Endothelial cell of umbilical vein (primary cell): ENCODE results near the gene CNN1. TPM values are rescaled to one million over a fixed set of nuclear protein-coding genes. Genes with fewer than 3 reads are reported as not detected.
"Not testable (repeated sequence)": the region's sequence is repeated elsewhere in the genome, so short reads cannot be mapped to it uniquely, and the experiment has no call there.

Experiments
- BruUV-seq: library from RNA; stranded (reverse); fragments of 400-500 nt; replicated peaks from 2 replicates; lab custom pipeline; 2021; lab: Mats Ljungman, UMichigan
- CTCF ChIA-PET: fragments of 300-600, 350-600 bp; sonication (Branson Sonifier 250); formaldehyde crosslinking; loops from one replicate; lab custom pipeline; 2021; ENCODE audit warnings: antibody characterized with exemption, inconsistent platforms; lab: Charles Lee
- POLR2A ChIA-PET: fragments of 300-600, 350-600 bp; sonication (Branson Sonifier 250); formaldehyde crosslinking; loops from one replicate; lab custom pipeline; 2021; ENCODE audit warnings: antibody characterized with exemption, inconsistent platforms; lab: Charles Lee
- DNase-seq: peaks from one replicate; pipeline ENCODE4 v3.0.0-alpha.2; 2011; ENCODE audit warnings: low read depth, low spot score
- FAIRE-seq: peaks from 2 replicates; lab custom pipeline; 2011; peaks lifted over from hg19 to GRCh38; lab: Jason Lieb, UNC
- H2AFZ ChIP-seq: 2 replicates; pipeline ENCODE4 v1.6.0; 2012; ENCODE audit warnings: low read depth, low read length, control low read depth, inconsistent platforms
- H3K27ac ChIP-seq: 2 replicates; pipeline ENCODE4 v1.5.1; 2011; ENCODE audit warnings: low read depth, mild to moderate bottlenecking, control low read depth, low read length, moderate library complexity; ENCODE audit not compliant: insufficient read depth
- H3K27me3 ChIP-seq, 2 experiments: 2 replicates each; pipeline versions ENCODE4 v1.6.0 to v1.6.1; 2011; ENCODE audit warnings: low read length in 2 of 2, mixed read lengths in 1 of 2; ENCODE audit not compliant: control insufficient read depth in 2 of 2, insufficient read depth in 2 of 2
- H3K36me3 ChIP-seq, 2 experiments: 2 replicates in 1 of 2; 3 replicates in 1 of 2; pipeline ENCODE4 v1.5.1; 2011; ENCODE audit warnings: low read length in 2 of 2, mild to moderate bottlenecking in 1 of 2, moderate library complexity in 1 of 2; ENCODE audit not compliant: control insufficient read depth in 2 of 2, insufficient read depth in 2 of 2; ENCODE audit errors: extremely low read depth in 1 of 2
- H3K4me1 ChIP-seq: 3 replicates; pipeline ENCODE4 v1.5.1; 2011; ENCODE audit warnings: mild to moderate bottlenecking, low read length; ENCODE audit not compliant: control insufficient read depth, insufficient read depth; ENCODE audit errors: extremely low read depth
- H3K4me2 ChIP-seq: 2 replicates; pipeline ENCODE4 v1.6.1; 2011; ENCODE audit warnings: low read length, control low read depth, mixed read lengths; ENCODE audit not compliant: insufficient read depth
- H3K4me3 ChIP-seq, 3 experiments: fragments of 200-600 bp in 1 of 3; sonication (generic), shearing (Covaris generic) in 1 of 3; replicated peaks in 1 of 3; 2 replicates each; pipeline ENCODE4 v1.5.1; 2011 to 2016; ENCODE audit warnings: control low read depth in 3 of 3, low read length in 3 of 3, mild to moderate bottlenecking in 2 of 3, inconsistent platforms in 1 of 3, low read depth in 1 of 3, moderate library complexity in 1 of 3; ENCODE audit not compliant: insufficient read depth in 1 of 3
- H3K79me2 ChIP-seq: 2 replicates; pipeline ENCODE4 v1.6.0; 2012; ENCODE audit warnings: low read length, inconsistent platforms; ENCODE audit not compliant: control insufficient read depth, insufficient read depth
- H3K9ac ChIP-seq: replicated peaks from 2 replicates; pipeline ENCODE3; 2011; ENCODE audit warnings: low read length, control low read depth; ENCODE audit not compliant: insufficient read depth; ENCODE audit errors: extremely low read depth
- H3K9me1 ChIP-seq: replicated peaks from 3 replicates; pipeline ENCODE4 v1.6.0; 2011; ENCODE audit warnings: mild to moderate bottlenecking, low read length; ENCODE audit not compliant: control insufficient read depth, insufficient read depth; ENCODE audit errors: extremely low read depth
- H3K9me3 ChIP-seq: replicated peaks from 2 replicates; pipeline ENCODE4 v1.5.1; 2012; ENCODE audit warnings: low read length, inconsistent platforms; ENCODE audit not compliant: control insufficient read depth, insufficient read depth
- H4K20me1 ChIP-seq: replicated peaks from 2 replicates; pipeline ENCODE3; 2011; ENCODE audit warnings: mild to moderate bottlenecking, low read length; ENCODE audit not compliant: control insufficient read depth, insufficient read depth; ENCODE audit errors: extremely low read depth
- CTCF ChIP-seq, 2 donors: IDR thresholded peaks; 1 replicate in 1 of 2; 2 replicates in 1 of 2; pipeline ENCODE4 v1.5.1; 2011; ENCODE audit warnings: low read length in 2 of 2, mild to moderate bottlenecking in 2 of 2, moderate library complexity in 2 of 2, control low read depth in 1 of 2, inconsistent platforms in 1 of 2, low read depth in 1 of 2; ENCODE audit not compliant: insufficient read depth in 1 of 2; ENCODE audit errors: extremely low read depth in 1 of 2
- EZH2 ChIP-seq: IDR thresholded peaks from 2 replicates; pipeline ENCODE4 v1.6.1; 2012; ENCODE audit warnings: borderline replicate concordance, low read depth, mild to moderate bottlenecking, moderate library complexity, low read length, inconsistent platforms; ENCODE audit not compliant: severe bottlenecking
- GATA2 ChIP-seq: IDR thresholded peaks from 2 replicates; pipeline ENCODE4 v1.7.0; 2011; ENCODE audit warnings: low read depth, mild to moderate bottlenecking, moderate library complexity, mixed read lengths, low read length; ENCODE audit not compliant: insufficient read length, insufficient read depth
- JUN ChIP-seq: IDR thresholded peaks from 2 replicates; pipeline ENCODE4 v1.6.1; 2011; ENCODE audit warnings: borderline replicate concordance, low read depth; ENCODE audit not compliant: insufficient read length, insufficient read depth
- MAX ChIP-seq: IDR thresholded peaks from 2 replicates; pipeline ENCODE4 v1.6.1; 2011; ENCODE audit not compliant: insufficient read depth, insufficient read length
- MYC ChIP-seq: IDR thresholded peaks from one replicate; pipeline ENCODE4 v1.6.1; 2011; ENCODE audit warnings: mild to moderate bottlenecking, low read depth, low read length
- POLR2A ChIP-seq: IDR thresholded peaks from 2 replicates; pipeline ENCODE4 v1.6.1; 2012; ENCODE audit warnings: low read depth, mild to moderate bottlenecking, control low read depth, low read length
- dilution Hi-C: fragments of 300-500 bp; cut with MboI; formaldehyde crosslinking; loops from one replicate; pipeline ENCODE4 v1.15.0; 2019; ENCODE audit warnings: low sequenced_read_pairs; ENCODE audit not compliant: extremely low pct_ligation_motif_present
- intact Hi-C: fragments of 100-400 bp; cut with micrococcal nuclease; formaldehyde crosslinking; loops from one replicate; pipeline ENCODE4 v1.10.0; 2022
- polyA plus RNA-seq, 4 experiments: library from polyadenylated mRNA; depleted of rRNA in 3 of 4; stranded (reverse) in 3 of 4; unstranded in 1 of 4; fragments of >200 nt; gene quantifications; 2 replicates each; pipeline versions ENCODE4 v1.2.1 to v1.2.3, GENCODE V29; 2011 to 2012; ENCODE audit warnings: missing spikeins in 1 of 4
- total RNA-seq: library from RNA; stranded (reverse); gene quantifications from 2 replicates; pipeline ENCODE4 v1.2.3, GENCODE V29; 2021

The CNN1 gene
- total and polyA plus RNA-seq, 2 donors (not counting 3 experiments of a cell fraction or from before 2014, with no cell fraction given), result 0.76 TPM; not detected in 1

- no peaks in the 10 kb centered on the region for H4K20me1 ChIP-seq
- no peaks in the 10 kb centered on the region for H3K9me3 ChIP-seq
- H3K4me1 ChIP-seq, result peaks cover 8% of the 10 kb centered on the region
- H3K27ac ChIP-seq, result no peak overlapping the region
- POLR2A ChIA-PET, result no interaction called here
- no peaks in the 10 kb centered on the region for H3K27me3 ChIP-seq
- DNase-seq, result no peak
- H3K9ac ChIP-seq, result no peak overlapping the region
- no peaks in the 10 kb centered on the region for H3K9me1 ChIP-seq
- BruUV-seq, result no TSS peak
- dilution Hi-C loops, result no loop called here
- peaks cover 53% of the 10 kb centered on the region for H3K79me2 ChIP-seq
- peak overlapping the region in 1 of 3 experiments; percentile 94 for H3K4me3 ChIP-seq
- H3K36me3 ChIP-seq, result no peaks in the 10 kb centered on the region
- H3K4me2 ChIP-seq, result peak overlapping the region; percentile 76
- CTCF ChIA-PET, result no interaction called here
- TF ChIP-seq JUN, result no peak
- no peak for TF ChIP-seq MAX
- no peak for TF ChIP-seq POLR2A
- TF ChIP-seq MYC, result no peak
- no peak for TF ChIP-seq EZH2
- no peak for TF ChIP-seq GATA2
- no peak for TF ChIP-seq CTCF (IDR thresholded peaks at IDR 0.05; ENCODE audit: extremely low read depth in 1 of 2, insufficient read depth in 1 of 2, low read depth in 1 of 2, low read length in 2 of 2)
- no peak for FAIRE-seq
- intact Hi-C loops, result loop anchor here (5.0 to 10.0 kb wide), 2 partner anchors 139 to 386 kb away; partner anchors contain the start of gene ZNF823
- H2AFZ ChIP-seq, result no peak overlapping the region
Measured at GRCh38 chr19:11598746-11599145, 60.1 kb downstream of the CNN1 start.

GRCh38 chr19:11599704-11600103 lies 61.1 kb downstream of the CNN1 start:
- H3K9me1 ChIP-seq, FAIRE-seq, DNase-seq, H3K4me3 ChIP-seq, H2AFZ ChIP-seq, POLR2A ChIA-PET, H3K4me1 ChIP-seq, H3K9ac ChIP-seq, CTCF ChIA-PET, H3K27ac ChIP-seq, H4K20me1 ChIP-seq, H3K4me2 ChIP-seq, H3K27me3 ChIP-seq, BruUV-seq, dilution Hi-C loops, H3K9me3 ChIP-seq, H3K36me3 ChIP-seq: not testable (repeated sequence)
- H3K79me2 ChIP-seq, result peaks cover 59% of the 10 kb centered on the region
- intact Hi-C loops, result loop anchor here (5.0 to 10.0 kb wide), 2 partner anchors 138 to 385 kb away; partner anchors contain the start of gene ZNF823
